Stimulated activated CD4-positive, alpha-beta T cell treated with anti-CD3 and anti-CD28 coated beads, Interleukin-12 subunit alpha, Interleukin-12 subunit beta, amount 100 ng/mL, for 48 hours (primary cell): ENCODE results near the gene PREX1.

Experiments used
- DNase-seq, 3 donors: peaks; one replicate each; pipeline ENCODE4 v3.0.0-alpha.2; 2020; ENCODE audit warnings: low read depth in 2 of 3, low spot score in 1 of 3

PREX1 gene

DNA sequence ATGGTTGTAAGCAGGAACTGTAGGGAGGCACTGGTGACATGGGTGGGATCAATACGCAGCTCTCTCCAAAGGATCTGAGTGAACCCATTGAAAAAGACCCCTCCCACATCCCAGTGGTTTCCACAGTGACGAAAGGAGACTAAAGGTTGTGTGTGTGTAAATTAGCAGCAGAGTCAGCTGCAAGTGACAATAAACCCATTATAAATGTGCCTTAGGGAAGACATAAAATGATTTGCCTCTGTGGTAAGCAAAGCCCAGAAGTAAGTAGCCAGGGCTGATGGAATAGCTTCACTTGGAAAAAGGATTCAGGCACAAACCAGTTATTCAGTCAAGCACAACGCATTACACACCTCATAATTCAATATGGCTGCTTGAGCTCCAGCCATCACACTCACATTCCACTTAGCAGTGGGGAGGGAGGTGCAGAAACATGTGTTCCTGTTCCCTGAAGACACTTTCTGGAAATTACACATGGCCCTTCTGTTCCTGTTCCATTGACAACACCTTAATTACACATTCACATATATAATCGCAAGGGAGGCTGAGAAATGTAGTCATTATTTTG is 231.4 kb downstream of the PREX1 start:
- DNase-seq = no peak

DNA sequence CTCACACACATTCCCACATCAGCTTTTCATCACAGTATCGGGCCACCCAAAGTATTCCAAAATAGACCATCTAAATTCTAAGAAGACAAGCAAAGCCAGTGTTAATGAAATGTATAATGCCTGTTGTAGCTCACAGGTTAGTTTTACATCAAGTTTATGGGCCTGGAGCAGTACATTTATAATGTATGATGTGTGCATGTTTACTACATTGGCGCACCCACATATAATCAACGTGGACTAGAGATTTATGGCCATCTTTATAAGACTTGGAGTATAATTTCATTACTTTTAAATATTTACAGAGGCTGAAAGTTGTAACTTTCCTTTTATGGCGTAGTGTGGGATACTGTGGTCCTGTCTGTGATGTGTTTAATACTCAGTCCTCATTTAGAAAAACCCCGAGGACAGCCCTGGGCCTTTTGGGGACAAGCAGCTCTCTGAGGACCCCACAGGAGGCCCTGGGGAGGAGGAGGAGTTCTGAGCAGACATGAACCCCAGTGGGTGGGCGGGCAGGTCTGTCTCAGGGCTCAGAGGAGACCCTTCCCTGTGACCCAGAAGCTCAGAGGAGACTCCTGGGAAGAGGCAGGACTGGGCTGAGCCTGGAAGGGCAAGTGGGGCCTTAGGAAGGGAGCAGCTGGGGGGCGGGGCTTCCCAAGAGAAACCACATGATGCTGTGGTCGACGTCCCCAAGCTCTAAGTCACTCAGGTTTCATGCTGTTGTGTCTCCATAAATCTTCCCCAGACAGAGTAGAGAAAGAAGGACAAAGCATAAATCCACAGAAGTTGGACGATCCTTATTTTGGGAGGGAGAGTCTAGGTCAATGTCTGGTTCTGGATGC is 232.1 kb downstream of the PREX1 start:
- DNase-seq = no peak

DNA sequence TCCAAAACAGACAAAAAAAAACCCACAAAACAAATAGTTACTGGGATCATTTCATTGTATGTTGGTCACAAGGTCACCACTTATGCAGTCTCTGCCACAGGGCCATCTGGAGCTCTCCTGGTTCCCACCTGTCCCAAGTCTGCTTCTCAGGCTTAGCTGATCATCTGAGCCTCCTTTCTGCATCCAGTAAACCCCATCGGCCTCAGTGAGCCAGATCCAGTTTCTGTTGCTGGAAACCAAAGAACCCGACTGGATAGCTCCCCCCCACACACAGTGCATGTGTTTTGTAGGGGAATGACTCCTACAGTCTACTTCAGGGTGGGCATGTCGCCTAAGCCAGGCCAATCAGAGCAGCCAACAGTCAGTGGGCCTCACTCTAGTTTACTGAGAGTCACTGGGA is 233.3 kb downstream of the PREX1 start:
- DNase-seq = no peak

DNA sequence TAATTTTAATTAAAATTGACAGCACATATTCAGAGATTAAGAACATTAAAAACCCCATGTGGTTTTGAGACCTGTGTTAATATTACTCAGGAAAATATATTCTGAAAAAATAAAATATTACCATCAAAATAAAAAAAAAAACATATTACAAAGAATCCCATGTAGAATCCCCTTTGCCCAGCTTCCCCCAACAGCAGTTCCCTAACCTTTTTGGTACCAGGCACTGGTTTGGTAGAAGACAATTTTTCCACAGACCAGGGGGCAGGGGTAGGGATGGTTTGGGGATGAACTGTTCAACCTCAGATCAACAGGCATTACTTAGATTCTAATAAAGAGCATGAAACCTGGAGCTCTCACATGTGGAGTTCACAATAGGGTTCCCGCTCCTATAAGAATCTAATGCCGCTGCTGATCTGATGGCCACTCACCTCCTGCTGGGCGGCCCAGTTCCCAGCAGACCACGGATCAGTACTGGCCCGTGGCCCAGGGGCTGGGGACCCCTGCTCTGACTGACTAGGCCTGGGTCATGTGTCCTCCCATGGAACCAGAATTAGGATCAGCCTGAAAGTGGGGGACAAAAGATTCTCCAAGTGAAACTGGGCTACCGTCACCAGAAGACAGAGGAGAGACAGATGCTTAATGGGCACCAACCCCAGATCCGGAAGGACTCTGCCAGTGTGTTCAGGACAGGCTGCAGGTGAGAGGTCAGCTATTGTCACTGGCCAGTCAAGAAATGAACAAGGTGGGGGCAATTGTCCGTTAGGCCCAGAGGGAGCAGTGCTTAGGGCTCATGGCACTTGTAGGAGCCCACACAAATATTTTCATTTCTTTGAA is 235.5 kb downstream of the PREX1 start:
- no peak for DNase-seq

DNA sequence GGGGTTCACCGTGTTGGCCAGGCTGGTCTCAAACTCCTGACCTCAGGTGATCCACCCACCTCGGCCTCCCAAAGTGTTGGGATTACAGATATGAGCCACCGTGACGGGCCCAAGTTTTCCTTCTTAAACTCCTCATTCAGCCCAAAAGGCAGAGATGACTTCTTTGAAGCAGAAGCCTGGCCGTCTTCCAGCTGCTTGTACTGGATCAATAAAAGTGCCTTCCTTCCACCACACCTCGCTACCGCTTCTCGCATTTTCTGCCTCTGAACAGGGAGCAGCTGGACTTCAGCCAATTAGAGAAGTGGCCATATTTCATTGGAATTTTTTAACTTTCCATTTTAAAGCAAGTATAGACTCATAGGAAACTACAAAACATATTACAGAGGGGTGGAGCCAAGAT is 241.1 kb downstream of the PREX1 start:
- DNase-seq = no peak

DNA sequence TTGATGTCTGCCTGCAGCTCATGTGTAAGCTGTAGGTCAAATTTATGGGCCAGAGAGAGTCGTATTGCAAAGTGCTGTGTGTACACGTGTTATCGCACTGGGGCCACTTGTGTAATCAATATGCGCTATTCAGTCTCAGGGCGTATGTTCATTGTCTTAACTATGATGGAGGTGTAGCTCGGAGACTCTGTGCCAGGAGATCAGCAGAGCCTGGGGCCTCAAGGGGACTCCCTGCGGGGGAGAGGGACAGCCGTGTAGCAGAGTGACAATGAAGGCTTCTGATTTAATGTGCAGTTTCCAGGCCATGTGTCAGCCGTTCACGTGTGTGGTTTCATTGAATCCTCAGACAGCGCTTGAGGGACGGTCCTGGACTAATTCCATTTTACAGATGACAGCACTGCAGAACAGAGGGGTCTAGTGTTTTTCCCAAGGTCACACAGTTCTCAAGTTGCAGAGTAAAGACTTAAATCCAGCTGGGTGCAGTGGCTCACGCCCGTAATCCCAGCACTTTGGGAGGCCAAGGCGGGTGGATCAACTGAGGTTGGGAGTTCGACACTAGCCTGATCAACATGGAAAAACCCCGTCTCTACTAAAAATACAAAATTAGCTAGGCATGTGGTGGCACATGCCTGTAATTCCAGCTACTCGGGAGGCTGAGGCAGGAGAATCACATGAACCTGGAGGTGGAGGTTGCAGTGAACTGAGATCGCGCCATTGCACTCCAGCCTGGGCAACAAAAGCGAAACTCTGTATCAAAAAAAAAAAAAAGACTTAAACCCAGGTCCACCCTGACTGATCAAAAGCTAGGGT is 242.5 kb downstream of the PREX1 start:
- no peak for DNase-seq

DNA sequence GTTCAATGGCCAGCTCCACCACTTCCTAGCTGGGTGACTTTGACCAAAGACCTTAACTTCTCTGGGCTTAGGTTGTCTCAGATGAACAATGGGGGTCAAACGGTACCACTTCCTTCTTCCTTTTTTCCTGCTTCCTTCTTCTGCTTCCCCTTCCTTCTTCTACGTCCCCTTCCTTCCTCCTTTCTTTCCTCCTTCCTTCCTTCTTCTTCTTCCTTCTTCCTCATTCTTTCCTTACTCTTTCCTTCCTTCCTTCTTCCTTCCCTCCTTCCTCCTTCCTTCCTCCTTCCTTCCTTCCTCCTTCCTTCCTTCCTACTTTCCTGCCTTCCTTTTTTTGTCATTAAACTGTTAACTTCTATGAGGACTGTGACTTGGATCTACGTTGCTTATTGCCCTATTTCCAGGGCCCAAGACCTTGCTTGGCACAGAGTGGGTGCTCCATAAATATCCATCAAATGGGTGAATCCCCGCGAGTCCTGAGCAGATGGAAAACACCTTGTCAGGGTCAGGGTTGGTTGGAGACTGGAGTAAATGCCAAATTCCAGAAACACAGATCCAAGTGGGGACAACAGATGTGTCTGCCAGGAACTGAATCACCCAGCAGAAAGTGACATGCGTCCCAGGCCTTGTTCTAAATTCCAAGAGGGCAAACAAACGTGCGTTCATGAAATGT is 243.3 kb downstream of the PREX1 start:
- no peak for DNase-seq

DNA sequence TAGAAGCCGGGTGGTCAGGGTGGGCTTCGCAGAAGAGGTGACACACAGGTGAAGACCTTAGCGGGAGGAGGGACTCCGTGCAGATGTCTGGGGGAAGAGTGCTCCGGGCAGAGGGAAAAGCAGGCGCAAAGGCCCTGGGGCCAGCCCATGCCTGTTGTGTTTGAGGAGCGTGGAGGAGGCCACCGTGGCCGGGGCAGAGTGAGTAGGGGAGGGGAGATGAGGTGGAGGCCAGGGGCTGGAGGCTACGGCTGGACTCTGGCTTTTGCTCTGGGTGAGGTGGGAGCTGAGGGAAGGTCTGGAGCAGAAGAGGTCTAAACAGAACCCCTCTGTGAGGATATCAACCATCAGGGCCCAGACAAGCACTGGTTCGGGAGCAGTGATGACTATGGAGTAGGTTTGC is 244.0 kb downstream of the PREX1 start:
- no peak for DNase-seq

DNA sequence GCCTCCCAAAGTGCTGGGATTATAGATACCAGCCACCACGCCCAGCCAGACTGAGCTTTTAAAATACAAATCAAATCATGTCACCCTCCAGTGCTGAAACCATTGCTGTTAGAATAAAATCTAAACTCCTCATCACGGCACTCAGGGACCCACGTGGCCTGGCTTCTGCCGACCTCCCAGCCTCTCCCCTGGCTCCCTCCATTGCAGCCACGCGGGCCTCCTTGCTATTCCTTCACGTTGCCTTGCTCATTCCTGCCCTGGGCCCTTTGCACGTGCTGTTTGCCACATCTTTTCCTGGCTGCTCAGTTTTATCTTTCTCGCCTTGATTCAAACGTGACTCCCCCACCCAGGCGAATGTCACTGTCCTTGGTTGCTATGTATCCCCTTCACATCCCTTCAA is 244.6 kb downstream of the PREX1 start:
- no peak for DNase-seq

DNA sequence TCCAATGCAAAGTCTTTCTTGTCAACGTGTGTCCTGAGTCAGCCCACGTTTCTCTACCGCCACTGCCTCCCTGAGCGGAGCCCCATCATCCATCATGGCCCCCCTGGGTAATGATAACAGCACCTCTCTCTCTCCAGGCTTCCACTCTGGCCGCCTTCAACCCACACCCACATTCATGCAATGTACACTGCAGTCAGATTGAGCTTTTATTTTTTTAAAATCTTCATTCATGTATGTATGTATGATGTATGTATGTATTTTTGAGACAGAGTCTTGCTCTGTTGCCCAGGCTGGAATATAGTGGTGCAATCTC is 245.2 kb downstream of the PREX1 start:
- DNase-seq = no peak

DNA sequence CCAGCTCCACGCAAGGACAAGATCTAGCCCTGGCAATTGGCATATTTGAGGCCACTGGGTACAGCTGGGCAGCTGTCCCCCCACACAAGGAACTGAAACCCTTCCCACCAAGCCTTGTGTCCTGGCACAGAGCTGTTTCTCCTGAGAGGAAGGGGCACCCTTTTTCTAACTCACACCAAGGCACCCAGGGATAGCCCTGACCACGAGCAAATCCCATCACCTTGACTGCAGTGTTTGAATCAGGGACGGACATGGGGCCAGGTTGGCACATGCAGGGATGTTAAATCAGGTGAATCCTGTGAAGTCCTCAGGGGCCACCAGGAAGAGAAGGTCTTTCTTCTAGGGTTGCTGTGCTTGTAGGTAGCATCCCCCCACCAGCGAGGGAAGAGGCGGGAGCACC is 246.6 kb downstream of the PREX1 start:
- DNase-seq = no peak

DNA sequence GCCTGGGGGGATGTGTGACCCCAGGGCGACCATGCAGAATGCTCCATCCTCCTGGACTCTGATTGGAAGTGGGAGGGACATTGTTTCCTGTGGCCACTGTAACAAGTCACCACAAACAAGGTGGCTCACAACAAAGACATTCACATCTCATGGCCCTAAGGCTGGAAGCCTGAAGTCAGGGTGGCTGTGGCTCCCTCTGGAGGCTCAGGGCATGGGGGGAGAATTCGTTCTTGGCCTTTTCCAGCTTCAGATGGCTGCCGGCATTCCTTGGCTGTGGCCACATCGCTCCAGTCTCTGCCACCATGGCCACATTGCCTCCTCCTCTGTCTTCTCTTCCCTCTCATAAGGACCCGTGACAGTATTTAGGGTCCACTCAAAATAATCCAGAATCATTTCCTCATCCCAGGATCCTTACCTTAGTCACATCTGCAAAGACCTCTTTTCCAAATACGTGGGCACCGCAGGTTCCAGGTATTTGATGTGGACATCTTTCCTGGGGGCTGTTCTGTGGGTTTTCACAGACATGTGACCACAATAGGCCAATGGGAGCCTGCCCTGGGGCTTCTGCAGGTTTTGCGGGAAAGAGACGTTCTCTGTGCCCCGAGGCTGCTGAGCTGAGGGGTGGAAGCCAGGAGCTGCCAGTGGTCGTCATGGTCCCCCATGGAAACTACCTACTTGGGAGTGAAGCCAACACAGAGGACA is 249.3 kb downstream of the PREX1 start:
- DNase-seq = no peak

DNA sequence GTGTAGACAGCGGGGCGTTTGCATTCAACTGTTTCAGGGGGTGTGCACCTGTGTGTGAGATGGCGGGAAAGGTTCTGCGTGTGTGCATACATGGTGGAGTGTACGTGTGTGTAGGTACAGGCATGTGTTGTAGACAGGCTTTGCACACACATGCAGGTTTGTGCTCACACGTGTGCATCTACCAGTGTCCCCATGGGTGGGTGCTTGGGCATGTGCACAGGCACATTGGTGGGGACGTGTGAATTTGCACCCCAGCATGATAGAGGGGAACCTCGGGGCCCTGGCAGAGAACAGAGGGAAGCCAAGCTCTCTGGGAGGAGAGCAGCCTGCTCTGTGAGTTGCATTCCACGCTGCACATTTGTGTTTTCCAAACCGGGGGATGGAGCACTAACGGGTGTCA is 250.2 kb downstream of the PREX1 start:
- DNase-seq = no peak

DNA sequence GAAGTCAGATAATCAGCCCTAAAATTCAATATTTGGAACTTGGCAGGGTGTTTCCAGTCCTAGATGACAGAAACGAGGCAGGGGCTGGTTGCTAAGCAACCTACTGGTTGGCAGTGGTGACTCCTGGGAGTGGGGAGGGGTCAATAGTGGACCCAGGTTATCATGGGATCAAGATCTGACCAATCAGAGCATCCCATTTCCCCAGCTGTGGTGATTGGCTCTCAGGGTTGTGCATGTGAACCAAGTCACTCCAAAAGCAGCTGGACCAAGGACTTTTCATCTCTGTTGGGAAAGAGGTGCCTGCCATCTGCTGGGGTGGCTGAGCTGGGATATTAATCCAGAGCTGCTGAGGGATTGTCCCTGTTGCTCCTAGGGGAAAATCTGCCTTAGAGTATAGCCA is 253.4 kb downstream of the PREX1 start:
- DNase-seq = no peak
